Uterus (tissue), 2 donors: ENCODE measurements around the gene MAML1.

Experiments used
- CTCF ChIP-seq, 4 experiments: fragments of 200-600 bp in 2 of 4; fragments of 450-650 bp in 2 of 4; sonication (generic) in 2 of 4; IDR thresholded peaks; one replicate each; pipeline ENCODE4 v1.5.1; 2016 to 2019; ENCODE audit warnings: antibody characterized with exemption in 4 of 4, mild to moderate bottlenecking in 2 of 4, moderate library complexity in 1 of 4
- POLR2A ChIP-seq, 2 donors: fragments of 450-650 bp; IDR thresholded peaks; one replicate each; pipeline ENCODE4 v1.6.1; 2016; ENCODE audit warnings: antibody characterized with exemption in 2 of 2, mild to moderate bottlenecking in 1 of 2, moderate library complexity in 1 of 2

GRCh38 chr5:179698935-179699615, 33.5 kb upstream of the MAML1 start, which contains the start of gene CANX:
- peak in 1 of 4 experiments; percentile 8 for TF ChIP-seq CTCF (IDR thresholded peaks at IDR 0.05)
- TF ChIP-seq POLR2A (IDR thresholded peaks at IDR 0.05), result peak; percentile 91 to 94
